Loucy (cell line): ENCODE measurements around the gene INTS6.

Experiments
- H2AFZ ChIP-seq: fragments of 200-600 bp; sonication (generic); 2 replicates; pipeline ENCODE4 v1.6.0; 2016; ENCODE audit warnings: antibody characterized with exemption, mild to moderate bottlenecking, low read length, moderate library complexity
- H3F3A ChIP-seq: fragments of 200-600 bp; 2 replicates; pipeline ENCODE4 v1.6.0; 2016; ENCODE audit warnings: antibody characterized with exemption, low read depth, mild to moderate bottlenecking
- H3K27me3 ChIP-seq: fragments of 200-600 bp; sonication (generic); 2 replicates; pipeline ENCODE4 v1.6.1; 2014; ENCODE audit warnings: low read length, mild to moderate bottlenecking; ENCODE audit not compliant: insufficient read depth, poor library complexity, severe bottlenecking
- H3K36me3 ChIP-seq: fragments of 200-600 bp; sonication (generic); 2 replicates; pipeline ENCODE4 v1.6.1; 2016; ENCODE audit warnings: low read length; ENCODE audit not compliant: insufficient read depth
- H3K4me1 ChIP-seq: fragments of 200-600 bp; sonication (generic); 2 replicates; pipeline ENCODE4 v1.5.1; 2014; ENCODE audit warnings: low read length, mild to moderate bottlenecking; ENCODE audit not compliant: insufficient read depth, poor library complexity, severe bottlenecking
- H3K4me2 ChIP-seq: fragments of 200-600 bp; sonication (generic); 2 replicates; pipeline ENCODE4 v1.6.0; 2014; ENCODE audit warnings: antibody characterized with exemption, low read length, low read depth, mild to moderate bottlenecking; ENCODE audit not compliant: poor library complexity, severe bottlenecking
- H3K4me3 ChIP-seq: fragments of 200-600 bp; sonication (generic); 2 replicates; pipeline ENCODE4 v1.5.1; 2014; ENCODE audit warnings: low read length, mild to moderate bottlenecking, mixed read lengths; ENCODE audit not compliant: poor library complexity, severe bottlenecking
- H3K79me2 ChIP-seq: fragments of 200-600 bp; sonication (generic); 2 replicates; pipeline ENCODE4 v1.6.1; 2014; ENCODE audit warnings: low read length; ENCODE audit not compliant: insufficient read depth
- H3K9ac ChIP-seq: fragments of 200-600 bp; sonication (generic); 2 replicates; pipeline ENCODE4 v1.6.0; 2014; ENCODE audit warnings: mild to moderate bottlenecking, low read depth, low read length, moderate library complexity; ENCODE audit not compliant: poor library complexity, severe bottlenecking
- H3K9me2 ChIP-seq: fragments of 200-600 bp; sonication (generic); replicated peaks from 2 replicates; pipeline ENCODE4 v1.6.1; 2016; ENCODE audit warnings: low read depth, low read length, mixed read lengths
- H3K9me3 ChIP-seq: fragments of 200-600 bp; sonication (generic); 2 replicates; pipeline ENCODE4 v1.6.1; 2014; ENCODE audit warnings: mild to moderate bottlenecking, antibody characterized with exemption, low read length, low read depth; ENCODE audit not compliant: insufficient read depth
- H4K20me1 ChIP-seq: fragments of 200-600 bp; sonication (generic); 2 replicates; pipeline ENCODE4 v1.6.0; 2014; ENCODE audit warnings: antibody characterized with exemption, low read length, mild to moderate bottlenecking; ENCODE audit not compliant: insufficient read depth, poor library complexity, severe bottlenecking
- CTCF ChIP-seq: fragments of 200-600 bp; sonication (generic); conservative IDR thresholded peaks from 2 replicates; pipeline ENCODE4 v1.5.1; 2014; ENCODE audit warnings: mild to moderate bottlenecking, antibody characterized with exemption, low read length
- EZH2phosphoT487 ChIP-seq: fragments of 200-600 bp; IDR thresholded peaks from 2 replicates; pipeline ENCODE4 v1.6.1; 2018; ENCODE audit warnings: antibody characterized with exemption, mild to moderate bottlenecking, moderate library complexity, borderline replicate concordance

INTS6 gene

GRCh38 chr13:51341232-51341631 lies 111.6 kb downstream of the INTS6 start:
- no peak for TF ChIP-seq EZH2phosphoT487
- TF ChIP-seq CTCF: no peak
- no peaks in the 10 kb centered on the region for H3K9me2 ChIP-seq
- no peak overlapping the region for H2AFZ ChIP-seq
- no peak overlapping the region for H3K4me3 ChIP-seq
- H3K79me2 ChIP-seq: no peaks in the 10 kb centered on the region
- H3K9ac ChIP-seq: no peak overlapping the region
- no peaks in the 10 kb centered on the region for H3F3A ChIP-seq
- H3K4me2 ChIP-seq: no peak overlapping the region
- no peaks in the 10 kb centered on the region for H3K27me3 ChIP-seq
- H4K20me1 ChIP-seq: no peaks in the 10 kb centered on the region
- no peaks in the 10 kb centered on the region for H3K36me3 ChIP-seq
- H3K9me3 ChIP-seq: no peaks in the 10 kb centered on the region
- no peaks in the 10 kb centered on the region for H3K4me1 ChIP-seq

GRCh38 chr13:51339952-51340732 lies 112.7 kb downstream of the INTS6 start:
- Histone ChIP-seq H3K36me3 (no peaks in the 10 kb centered on the region), H3K79me2 (no peaks in the 10 kb centered on the region), H3K4me2 (no peak overlapping the region), H3K9ac (no peak overlapping the region), H3K9me3 (no peaks in the 10 kb centered on the region), H3K27me3 (no peaks in the 10 kb centered on the region), H4K20me1 (no peaks in the 10 kb centered on the region), H3K4me3 (no peak overlapping the region), H3F3A (no peaks in the 10 kb centered on the region), H3K9me2 (no peaks in the 10 kb centered on the region), H2AFZ (no peak overlapping the region), H3K4me1 (no peaks in the 10 kb centered on the region)
- TF ChIP-seq CTCF: no peak
- TF ChIP-seq EZH2phosphoT487: no peak

GRCh38 chr13:51339354-51339753 lies 113.5 kb downstream of the INTS6 start, which contains the start of gene SERPINE3:
SERPINE3 (plus strand) TSS chr13:51339691; CDS start chr13:51341092, 1,401 bp downstream.
- H2AFZ ChIP-seq: no peak within 1 kb of the TSS
- no peaks in the 10 kb centered on the region for H3K4me1 ChIP-seq
- no peaks in the 10 kb centered on the region for H3K9me3 ChIP-seq
- H3F3A ChIP-seq: no peaks in the 10 kb centered on the region
- no peak within 1 kb of the TSS for H3K9ac ChIP-seq
- H3K79me2 ChIP-seq: no peaks in the 10 kb centered on the region
- H3K4me3 ChIP-seq: no peak within 1 kb of the TSS
- H3K27me3 ChIP-seq: no peaks in the 10 kb centered on the region
- no peaks in the 10 kb centered on the region for H4K20me1 ChIP-seq
- no peak within 1 kb of the TSS for H3K4me2 ChIP-seq
- TF ChIP-seq CTCF (no peak), EZH2phosphoT487 (no peak)
- H3K9me2 ChIP-seq: no peaks in the 10 kb centered on the region
- no peaks in the 10 kb centered on the region for H3K36me3 ChIP-seq
